Suprapubic skin (tissue), 4 donors: Measurements from ENCODE around the gene KIDINS220.

Experiments
- POLR2A ChIP-seq, 2 donors: fragments of 450-650 bp; IDR thresholded peaks; one replicate each; pipeline ENCODE4 v1.6.1; 2017; ENCODE audit warnings: antibody characterized with exemption in 2 of 2, mild to moderate bottlenecking in 2 of 2, moderate library complexity in 2 of 2
- POLR2AphosphoS5 ChIP-seq, 3 donors: sonication (generic); formaldehyde crosslinking; IDR thresholded peaks; one replicate each; pipeline ENCODE4 v1.6.1; 2017; ENCODE audit warnings: antibody characterized with exemption in 3 of 3
- TF ChIP-seq, protein P1 (sequence below), 2 donors: fragments of 200-600 bp in 1 of 2; fragments of 450-650 bp in 1 of 2; sonication (generic) in 1 of 2; IDR thresholded peaks; one replicate each; pipeline ENCODE4 v1.5.1; 2016 to 2019; ENCODE audit warnings: antibody characterized with exemption in 2 of 2, mild to moderate bottlenecking in 1 of 2, moderate library complexity in 1 of 2

- TF ChIP-seq POLR2A (IDR thresholded peaks at IDR 0.05) (no peak), POLR2AphosphoS5 (IDR thresholded peaks at IDR 0.05) (no peak)
- TF ChIP-seq, protein P1, sequence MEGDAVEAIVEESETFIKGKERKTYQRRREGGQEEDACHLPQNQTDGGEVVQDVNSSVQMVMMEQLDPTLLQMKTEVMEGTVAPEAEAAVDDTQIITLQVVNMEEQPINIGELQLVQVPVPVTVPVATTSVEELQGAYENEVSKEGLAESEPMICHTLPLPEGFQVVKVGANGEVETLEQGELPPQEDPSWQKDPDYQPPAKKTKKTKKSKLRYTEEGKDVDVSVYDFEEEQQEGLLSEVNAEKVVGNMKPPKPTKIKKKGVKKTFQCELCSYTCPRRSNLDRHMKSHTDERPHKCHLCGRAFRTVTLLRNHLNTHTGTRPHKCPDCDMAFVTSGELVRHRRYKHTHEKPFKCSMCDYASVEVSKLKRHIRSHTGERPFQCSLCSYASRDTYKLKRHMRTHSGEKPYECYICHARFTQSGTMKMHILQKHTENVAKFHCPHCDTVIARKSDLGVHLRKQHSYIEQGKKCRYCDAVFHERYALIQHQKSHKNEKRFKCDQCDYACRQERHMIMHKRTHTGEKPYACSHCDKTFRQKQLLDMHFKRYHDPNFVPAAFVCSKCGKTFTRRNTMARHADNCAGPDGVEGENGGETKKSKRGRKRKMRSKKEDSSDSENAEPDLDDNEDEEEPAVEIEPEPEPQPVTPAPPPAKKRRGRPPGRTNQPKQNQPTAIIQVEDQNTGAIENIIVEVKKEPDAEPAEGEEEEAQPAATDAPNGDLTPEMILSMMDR (IDR thresholded peaks at IDR 0.05), result no peak
Observed at GRCh38 chr2:8692783-8693156, 144.6 kb downstream of the KIDINS220 start.
